K562 (cell line): ENCODE measurements around the gene M6PR. TPM values are rescaled to one million over a fixed set of nuclear protein-coding genes. Genes with fewer than 3 reads are reported as not detected.

Experiments used
- ATAC-seq: fragments of 200-7000 bp; cut with Tn5 transposase; 3 replicates; pipeline ENCODE4 v1.9.1; 2020; ENCODE audit warnings: moderate library complexity
- BruUV-seq: library from RNA; stranded (reverse); fragments of 400-500 nt; replicated peaks from 2 replicates; lab custom pipeline; 2021; lab: Mats Ljungman, UMichigan
- CTCF ChIA-PET: fragments of 300-600 bp; formaldehyde crosslinking; extraction: SDS; loops from one replicate; lab custom pipeline; 2021; ENCODE audit warnings: low intra/inter-chr PET ratio; lab: Yijun Ruan, JAX
- POLR2A ChIA-PET: fragments of 300-600, 350-650 bp; sonication (Branson Sonifier 250); formaldehyde crosslinking; extraction: SDS; loops from one replicate; lab custom pipeline; 2021; ENCODE audit warnings: antibody characterized with exemption, inconsistent platforms; lab: Yijun Ruan, JAX
- DNase-seq, 4 experiments: peaks; one replicate each; pipeline versions ENCODE4 v3.0.0 to v3.0.0-alpha.2; 2011 to 2018; ENCODE audit warnings: low spot score in 3 of 4, mixed read lengths in 3 of 4; ENCODE audit errors: extremely low read depth in 1 of 4
- FAIRE-seq: peaks from 2 replicates; lab custom pipeline; 2011; peaks lifted over from hg19 to GRCh38; lab: Jason Lieb, UNC
- H2AFZ ChIP-seq: 2 replicates; pipeline ENCODE4 v1.6.0; 2011; ENCODE audit warnings: low read depth, low read length, control low read depth, inconsistent platforms
- H3K27ac ChIP-seq: fragments of 200-600 bp; 3 replicates; pipeline ENCODE4 v1.8.0; 2011; ENCODE audit warnings: low read depth, mild to moderate bottlenecking, control low read depth, inconsistent platforms, low read length, moderate library complexity, mixed read lengths; ENCODE audit errors: extremely low read depth
- H3K27me3 ChIP-seq, 2 experiments: fragments of 300-600 bp in 1 of 2; 2 replicates in 1 of 2; 3 replicates in 1 of 2; pipeline versions ENCODE4 v1.6.0 to v1.8.0; 2011; ENCODE audit warnings: inconsistent platforms in 2 of 2, low read length in 2 of 2, mild to moderate bottlenecking in 1 of 2, mixed read lengths in 1 of 2, moderate library complexity in 1 of 2; ENCODE audit not compliant: control insufficient read depth in 2 of 2, insufficient read depth in 2 of 2
- H3K36me3 ChIP-seq: fragments of 300-600 bp; 3 replicates; pipeline ENCODE4 v1.8.0; 2011; ENCODE audit warnings: mild to moderate bottlenecking, low read length, inconsistent platforms; ENCODE audit not compliant: control insufficient read depth, insufficient read depth
- H3K4me1 ChIP-seq, 2 experiments: fragments of 200-600 bp in 1 of 2; replicated peaks in 1 of 2; 2 replicates in 1 of 2; 3 replicates in 1 of 2; pipeline versions ENCODE4 v1.5.1 to v1.8.0; 2011; ENCODE audit warnings: inconsistent platforms in 2 of 2, low read length in 2 of 2, mild to moderate bottlenecking in 1 of 2, mixed read lengths in 1 of 2, moderate library complexity in 1 of 2; ENCODE audit not compliant: control insufficient read depth in 2 of 2, insufficient read depth in 2 of 2
- H3K4me2 ChIP-seq: 2 replicates; pipeline ENCODE4 v1.6.1; 2011; ENCODE audit warnings: low read length, control low read depth, inconsistent platforms, mixed read lengths; ENCODE audit not compliant: insufficient read depth
- H3K4me3 ChIP-seq: fragments of 200-600 bp; sonication (generic), shearing (Covaris generic); 2 replicates; pipeline ENCODE4 v1.5.1; 2016; ENCODE audit warnings: control low read depth, inconsistent platforms
- H3K79me2 ChIP-seq: fragments of 200-600 bp; 3 replicates; pipeline ENCODE4 v1.8.0; 2011; ENCODE audit warnings: low read length, inconsistent platforms; ENCODE audit not compliant: control insufficient read depth, insufficient read depth
- H3K9ac ChIP-seq, 2 experiments: 2 replicates each; pipeline versions ENCODE4 v1.6.0 to v1.6.1; 2011; ENCODE audit warnings: low read depth in 2 of 2, low read length in 2 of 2, control low read depth in 1 of 2, inconsistent platforms in 1 of 2, mild to moderate bottlenecking in 1 of 2, mixed read lengths in 1 of 2; ENCODE audit not compliant: insufficient read depth in 1 of 2
- H3K9me1 ChIP-seq: one replicate; pipeline ENCODE4 v1.6.0; 2011; ENCODE audit warnings: inconsistent platforms, mild to moderate bottlenecking, low read length, moderate library complexity; ENCODE audit not compliant: control insufficient read depth, insufficient read depth
- H3K9me3 ChIP-seq: replicated peaks from 2 replicates; pipeline ENCODE4 v1.5.1; 2011; ENCODE audit warnings: low read depth, low read length, inconsistent platforms; ENCODE audit not compliant: control insufficient read depth, insufficient read depth
- H4K20me1 ChIP-seq: replicated peaks from 2 replicates; pipeline ENCODE4 v1.6.1; 2011; ENCODE audit warnings: low read length, inconsistent platforms, mixed read lengths; ENCODE audit not compliant: control insufficient read depth, insufficient read depth
- AFF1 ChIP-seq, 2 experiments: fragments of 450-650 bp; IDR thresholded peaks; 2 replicates each; pipeline ENCODE4 v1.6.1; 2018; ENCODE audit warnings: mild to moderate bottlenecking in 2 of 2, low read depth in 1 of 2; ENCODE audit not compliant: partially characterized antibody in 2 of 2
- MCM5 ChIP-seq: fragments of 450-650 bp; IDR thresholded peaks from 2 replicates; pipeline ENCODE4 v1.6.1; 2016; ENCODE audit warnings: low read depth
- MTA3 ChIP-seq: fragments of 450-650 bp; formaldehyde crosslinking; IDR thresholded peaks from 2 replicates; pipeline ENCODE4 v1.6.1; 2017; ENCODE audit warnings: mild to moderate bottlenecking, borderline replicate concordance
- RBBP5 ChIP-seq: fragments of 200-600 bp; sonication (generic); IDR thresholded peaks from 2 replicates; pipeline ENCODE4 v1.6.1; 2012; ENCODE audit warnings: borderline replicate concordance, mild to moderate bottlenecking, low read length, control low read depth, inconsistent platforms; ENCODE audit not compliant: insufficient read depth, poor library complexity, severe bottlenecking
- REST ChIP-seq, 2 experiments: fragments of 450-650 bp; formaldehyde crosslinking in 1 of 2; IDR thresholded peaks; 2 replicates each; pipeline versions ENCODE4 v1.4.0 to v1.6.1; 2014 to 2020; ENCODE audit warnings: mild to moderate bottlenecking in 2 of 2, borderline replicate concordance in 1 of 2, low read depth in 1 of 2
- RFX7 ChIP-seq: fragments of 250-450 bp; sonication (Bioruptor Pico); IDR thresholded peaks from 2 replicates; pipeline ENCODE4 v1.5.1; 2021; ENCODE audit warnings: mild to moderate bottlenecking
- SMARCB1 ChIP-seq: IDR thresholded peaks from 2 replicates; pipeline ENCODE4 v1.6.1; 2011; ENCODE audit warnings: improper control_type of control experiment, low read depth; ENCODE audit not compliant: insufficient read length
- WGBS: fragments of 100-300 bp; shearing (Covaris generic); methylation state at CpG from one replicate; pipeline ENCODE4 v1.1.6; 2016; ENCODE audit warnings: low coverage, mixed read lengths; ENCODE audit not compliant: insufficient coverage; ENCODE audit errors: missing lambda C conversion rate; 5-methylcytosine and 5-hydroxymethylcytosine counted together
- in situ Hi-C: fragments of 300-500 bp; cut with MboI; formaldehyde crosslinking; loops from 4 replicates; pipeline ENCODE4 v1.15.0; 2018; ENCODE audit warnings: inconsistent platforms, mixed read lengths
- intact Hi-C: fragments of 100-400 bp; cut with micrococcal nuclease; formaldehyde crosslinking; loops from 2 replicates; pipeline ENCODE4 v1.14.2; 2022
- polyA plus RNA-seq, 8 experiments: library from polyadenylated mRNA; depleted of rRNA in 4 of 8; stranded (reverse) in 5 of 8; unstranded in 3 of 8; fragments of >200 nt; fragmentation: Nextera tagmentation in 2 of 8; fragmentation: Illumina TruSeq in 1 of 8; extraction: Ambion mirVana in 2 of 8; extraction: Trizol in 1 of 8; gene quantifications; 2 replicates each; pipeline versions ENCODE4 v1.2.1 to v1.2.3, GENCODE V29; 2011 to 2014; ENCODE audit warnings: inconsistent platforms in 1 of 8, missing spikeins in 1 of 8
- total RNA-seq, 7 experiments: library from RNA; depleted of rRNA in 6 of 7; stranded (reverse); fragments of >200 nt in 6 of 7; fragmentation: Illumina TruSeq in 2 of 7; extraction: Trizol in 2 of 7; gene quantifications; 2 replicates each; pipeline versions ENCODE4 v1.2.1 to v1.2.3, GENCODE V29; 2011 to 2021; ENCODE audit warnings: low replicate concordance in 1 of 7

Gene M6PR
- total and polyA plus RNA-seq, 9 of the 15 experiments (the other 6 are each of a cell fraction or from before 2014, with no cell fraction given): 78.6 to 159 (median 112) TPM

GRCh38 chr12:8956073-8956472 is 6.6 kb upstream of the M6PR start (continued):
- TF ChIP-seq RBBP5 (no peak), AFF1 (IDR thresholded peaks at IDR 0.05; ENCODE audit: low read depth in 1 of 2, partially characterized antibody in 2 of 2) (no peak)

- H3K27ac ChIP-seq: no peak overlapping the region
- in situ Hi-C loops: no loop called here
- FAIRE-seq: no peak
- TF ChIP-seq MCM5: no peak
- no peak for TF ChIP-seq MTA3
- no peak for TF ChIP-seq SMARCB1
- TF ChIP-seq REST (IDR thresholded peaks at IDR 0.05; ENCODE audit: borderline replicate concordance): no peak
- no peak for TF ChIP-seq REST (CRISPR knock-in tag; IDR thresholded peaks at IDR 0.05; ENCODE audit: low read depth)
- TF ChIP-seq RFX7: no peak
These were observed 4.4 kb upstream of the M6PR start for GRCh38 chr12:8953773-8954402.

More at GRCh38 chr12:8953773-8954402, 4.4 kb upstream of the M6PR start:
- Histone ChIP-seq H3K36me3 (no peaks in the 10 kb centered on the region), H3K79me2 (peaks cover 25% of the 10 kb centered on the region), H3K4me1 (peaks cover 3 to 5% of the 10 kb centered on the region in 2 experiments; a peak in 4 of 5 replicates), H4K20me1 (peaks cover 5% of the 10 kb centered on the region; the same call in 1 of the 2 replicates), H3K27me3 (no peaks in the 10 kb centered on the region), H3K4me2 (no peak overlapping the region), H3K9ac (no peak overlapping the region), H3K9me3 (no peaks in the 10 kb centered on the region), H3K9me1 (no peaks in the 10 kb centered on the region), H3K4me3 (no peak overlapping the region), H2AFZ (no peak overlapping the region)
- ATAC-seq: no peak
- BruUV-seq: no TSS peak
- DNase-seq: no peak
- 73% methylated on average over 8 of the region's 8 CpGs for WGBS
- POLR2A ChIA-PET: no interaction called here
- CTCF ChIA-PET: no interaction called here
- intact Hi-C loops: no loop called here
